Astrocyte (in vitro differentiated cells and primary cell): ENCODE measurements around the gene B3GNT9.

ENCODE experiments used
- CTCF ChIP-seq: IDR thresholded peaks from 2 replicates; pipeline ENCODE4 v1.5.1; 2011; ENCODE audit warnings: low read depth, mild to moderate bottlenecking, inconsistent platforms, low read length, moderate library complexity; ENCODE audit not compliant: insufficient read depth
- EZH2 ChIP-seq: IDR thresholded peaks from 2 replicates; pipeline ENCODE4 v1.6.1; 2012; ENCODE audit warnings: mild to moderate bottlenecking, low read length, inconsistent platforms; ENCODE audit not compliant: insufficient read depth

GRCh38 chr16:67170168-67170948, 19.6 kb upstream of the B3GNT9 start, which contains the start of gene NOL3:
- TF ChIP-seq CTCF (no peak), EZH2 (no peak)
